Sigmoid colon (tissue), 4 donors: ENCODE measurements around the gene EFEMP2.

Experiments
- CTCF ChIP-seq, 4 experiments: fragments of 450-650 bp in 3 of 4; fragments of 200-600 bp in 1 of 4; IDR thresholded peaks; one replicate each; pipeline ENCODE4 v1.5.1; 2016 to 2019; ENCODE audit warnings: antibody characterized with exemption in 4 of 4, mild to moderate bottlenecking in 3 of 4, moderate library complexity in 2 of 4
- EP300 ChIP-seq, 4 donors: sonication (generic); formaldehyde crosslinking; IDR thresholded peaks; one replicate each; pipeline ENCODE4 v1.6.1; 2017; ENCODE audit warnings: antibody characterized with exemption in 4 of 4
- POLR2A ChIP-seq, 2 donors: fragments of 450-650 bp; IDR thresholded peaks; one replicate each; pipeline ENCODE4 v1.6.1; 2016; ENCODE audit warnings: antibody characterized with exemption in 2 of 2, mild to moderate bottlenecking in 2 of 2, moderate library complexity in 2 of 2
- POLR2AphosphoS5 ChIP-seq, 4 donors: sonication (generic); formaldehyde crosslinking; IDR thresholded peaks; one replicate each; pipeline ENCODE4 v1.6.1; 2017; ENCODE audit warnings: antibody characterized with exemption in 4 of 4

GRCh38 chr11:65915821-65916251 is 43.2 kb upstream of the EFEMP2 start:
- TF ChIP-seq CTCF (IDR thresholded peaks at IDR 0.05) (no peak), POLR2A (IDR thresholded peaks at IDR 0.05) (no peak), EP300 (IDR thresholded peaks at IDR 0.05) (peak in 2 of 4 donors; percentile 10 to 82), POLR2AphosphoS5 (IDR thresholded peaks at IDR 0.05) (peak; percentile 57 to 91 (median 66))
